NCI-H2081 treated with DMSO at 0.1 percent for 48 hours (cell line): ENCODE measurements around the gene GIT2.

Experiments used
- DNase-seq: peaks from one replicate; lab custom pipeline; 2025; lab: John Stamatoyannopoulos, UW

Gene GIT2

GRCh38 chr12:109890620-109891170 is 105.5 kb downstream of the GIT2 start:
- no peak for DNase-seq

- DNase-seq, result no peak
Observed at GRCh38 chr12:109888179-109889020, 107.8 kb downstream of the GIT2 start.

GRCh38 chr12:109885616-109886015 is 110.6 kb downstream of the GIT2 start:
- no peak for DNase-seq

- DNase-seq, result no peak
Observed at GRCh38 chr12:109883461-109883860, 112.7 kb downstream of the GIT2 start.

GRCh38 chr12:109881752-109882151 is 114.4 kb downstream of the GIT2 start:
- DNase-seq, result no peak

GRCh38 chr12:109880938-109881337 is 115.2 kb downstream of the GIT2 start:
- no peak for DNase-seq

- peak; percentile 39 for DNase-seq
Observed at GRCh38 chr12:109880043-109880931, 115.9 kb downstream of the GIT2 start, which contains the start of gene GLTP. TSS of gene GLTP (minus strand) at chr12:109880541. CDS start at chr12:109880374, 167 bp downstream.
